Activated effector memory CD4-positive, alpha-beta T cell treated with Interleukin-2 at 50 U/mL for 16 hours (primary cell): ENCODE results near the gene CA6.
"Not testable (repeated sequence)": the region's sequence is repeated elsewhere in the genome, so short reads cannot be mapped to it uniquely, and the experiment has no call there.

ENCODE experiments used
- DNase-seq: peaks from one replicate; pipeline ENCODE4 v3.0.0-alpha.2; 2020

Gene CA6

GRCh38 chr1:8976338-8976737, 30.7 kb downstream of the CA6 start:
- DNase-seq = no peak

GRCh38 chr1:8976896-8977450, 31.3 kb downstream of the CA6 start:
- no peak for DNase-seq

- no peak for DNase-seq
Observed at GRCh38 chr1:8980656-8981055, 35.0 kb downstream of the CA6 start.

GRCh38 chr1:8981169-8981568, 35.5 kb downstream of the CA6 start:
- no peak for DNase-seq

DNA sequence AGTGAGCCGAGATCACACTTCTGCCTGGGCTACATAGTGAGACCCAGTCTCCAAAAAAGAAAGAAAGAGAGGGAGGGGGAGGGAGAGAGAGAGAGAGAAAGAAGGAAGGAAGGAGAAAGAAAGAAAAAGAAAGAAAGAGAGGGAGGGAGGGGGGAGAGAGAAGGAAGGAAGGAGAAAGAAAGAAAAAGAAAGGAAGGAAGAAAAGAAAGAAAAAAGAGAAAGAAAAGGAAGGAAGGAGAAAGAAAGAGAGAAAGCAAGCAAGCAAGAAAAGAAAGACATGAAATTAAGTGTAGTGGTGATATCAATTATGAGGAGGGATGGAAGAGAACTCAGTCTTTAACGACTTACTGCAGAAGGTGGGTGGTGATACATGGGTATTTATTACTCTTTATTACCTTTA, 38.5 kb downstream of the CA6 start:
- no peak for DNase-seq

- DNase-seq = no peak
Observed at GRCh38 chr1:8984990-8985389, 39.3 kb downstream of the CA6 start.

DNA sequence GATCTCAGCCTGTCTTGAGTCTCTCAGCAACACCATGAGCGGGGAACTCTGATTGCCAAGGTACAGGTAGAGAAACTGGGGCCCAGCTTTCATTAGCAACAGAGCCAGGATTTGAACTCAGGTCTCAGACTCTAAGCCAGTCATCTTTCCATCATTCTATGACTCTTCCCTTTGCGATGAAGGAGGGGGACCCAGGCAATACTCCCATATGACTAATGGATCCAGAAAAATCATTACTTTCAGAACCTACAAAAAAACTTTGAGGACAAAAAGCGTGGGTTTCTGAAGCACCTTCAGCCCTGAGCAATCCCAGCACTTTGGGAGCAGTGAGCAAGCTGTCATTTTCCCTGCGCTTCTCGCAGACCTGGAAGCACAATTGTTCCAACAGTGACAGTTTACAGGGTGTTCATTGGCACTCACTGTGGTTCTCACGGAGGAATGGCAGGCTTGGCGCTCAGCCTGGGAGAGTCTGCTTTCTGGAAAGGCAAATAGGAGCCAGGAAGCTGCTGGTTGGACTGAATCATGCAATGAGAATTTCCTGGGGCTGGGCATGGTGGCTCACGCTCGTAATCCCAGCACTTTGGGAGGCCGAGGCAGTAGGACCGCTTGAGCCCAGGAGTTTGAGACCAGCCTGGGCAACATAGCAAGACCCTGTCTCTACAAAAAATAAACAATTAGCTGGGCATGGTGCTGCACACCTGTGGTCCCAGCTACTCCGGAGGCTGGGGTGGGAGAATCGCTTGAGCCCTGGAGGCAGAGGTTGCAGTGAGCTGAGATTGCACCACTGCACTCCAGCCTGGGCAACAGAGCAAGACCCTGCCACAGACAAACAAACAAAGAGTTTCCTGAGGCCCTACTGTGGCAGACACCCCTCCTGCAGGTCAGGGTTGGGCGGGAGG, 40.5 kb downstream of the CA6 start:
- no peak for DNase-seq

GRCh38 chr1:8986814-8987190, 41.1 kb downstream of the CA6 start:
- DNase-seq = no peak

DNA sequence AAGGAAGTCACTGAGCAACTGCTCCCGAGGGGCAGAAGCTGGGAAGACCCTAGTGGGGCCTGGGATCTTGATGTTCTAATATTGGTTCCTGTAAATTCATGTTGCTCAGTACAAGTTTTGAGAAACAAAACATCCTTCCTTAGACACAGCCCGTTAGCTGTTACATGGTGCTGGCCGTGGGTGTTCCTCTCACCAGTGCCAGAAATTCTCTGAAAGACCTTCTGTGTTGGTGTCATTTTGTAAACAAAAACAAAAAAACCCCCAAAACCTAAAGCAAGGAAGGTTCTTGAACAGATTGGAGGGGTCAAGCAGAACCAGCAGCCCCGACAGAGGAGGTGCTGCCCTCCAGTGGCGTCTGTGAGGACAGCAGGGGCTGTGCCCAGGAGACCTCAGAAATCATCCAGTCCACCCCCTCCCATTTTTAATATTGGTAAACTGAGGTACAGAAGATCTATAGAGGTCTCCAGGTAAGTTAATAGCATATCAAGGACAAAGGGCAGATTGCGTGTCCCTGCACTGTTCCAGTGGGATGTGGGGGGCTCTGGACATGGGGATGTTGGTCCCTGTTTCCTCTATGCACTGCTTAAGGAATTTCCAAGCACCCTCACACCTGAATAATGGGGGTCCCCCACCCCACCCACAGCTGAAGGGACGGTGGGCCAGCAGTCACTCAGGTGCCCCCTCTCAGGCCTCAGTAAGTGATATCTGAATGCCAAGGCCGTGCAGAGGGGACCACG, 42.4 kb downstream of the CA6 start:
- DNase-seq = peak; percentile 51

DNA sequence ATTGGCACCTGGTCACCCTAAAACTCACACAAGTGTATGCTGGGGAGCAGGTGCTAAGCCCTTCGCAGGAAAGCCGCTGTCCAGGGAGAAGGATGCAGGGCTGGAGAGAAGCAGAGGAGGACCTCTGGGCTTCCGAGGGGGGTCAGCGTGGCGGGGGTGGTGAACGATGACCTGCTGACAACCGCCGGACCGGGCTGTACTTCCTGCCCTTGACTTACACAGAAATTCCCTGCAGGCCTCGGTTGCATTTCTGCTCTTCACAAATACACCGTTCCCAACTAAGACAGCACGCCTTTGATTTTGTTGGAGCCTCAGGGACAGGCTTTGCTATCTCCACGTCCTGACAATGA, 42.9 kb downstream of the CA6 start:
- no peak for DNase-seq

DNA sequence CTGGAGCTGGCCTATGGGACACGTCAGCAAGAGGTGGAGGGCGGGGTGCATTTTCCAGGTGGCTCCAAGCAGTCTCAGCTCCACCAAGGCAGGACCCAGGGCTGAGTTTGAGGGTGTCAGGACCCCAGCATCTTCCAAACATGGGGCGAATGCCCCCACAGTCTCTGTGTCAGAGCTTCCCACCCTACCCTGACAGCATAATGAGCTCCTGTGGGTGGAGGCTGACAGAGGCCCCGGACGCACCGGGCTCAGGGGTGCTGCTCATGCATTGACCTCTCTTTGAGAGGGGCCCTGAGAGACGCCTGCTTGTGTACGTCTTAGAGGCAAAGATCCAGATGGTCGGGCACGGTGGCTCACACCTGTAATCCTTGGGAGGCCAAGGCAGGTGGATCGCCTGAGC, 43.4 kb downstream of the CA6 start:
- no peak for DNase-seq

DNA sequence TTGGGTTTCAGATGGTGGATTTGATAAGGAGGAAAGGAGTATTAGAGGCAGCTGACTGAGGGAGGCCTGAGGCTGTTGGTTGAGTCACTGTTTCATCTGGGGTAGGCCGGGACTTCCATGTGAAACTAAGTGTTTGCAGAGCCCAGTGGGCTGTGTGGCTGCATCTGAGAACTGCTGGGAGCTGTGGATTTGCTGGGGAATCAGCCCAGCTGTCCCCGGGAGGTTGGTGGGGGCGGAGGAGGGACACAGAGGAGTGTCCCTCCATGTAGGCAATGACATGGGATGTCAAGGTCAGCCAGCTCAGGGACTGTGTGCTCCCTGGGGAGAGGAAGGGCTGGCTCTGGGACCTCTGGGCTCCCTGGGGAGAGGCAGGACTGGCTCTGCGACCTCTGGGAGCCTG, 44.2 kb downstream of the CA6 start:
- no peak for DNase-seq

- no peak for DNase-seq
Observed at GRCh38 chr1:8992936-8993687, 47.4 kb downstream of the CA6 start.

GRCh38 chr1:8993962-8994675, 48.5 kb downstream of the CA6 start:
- DNase-seq = not testable (repeated sequence)

DNA sequence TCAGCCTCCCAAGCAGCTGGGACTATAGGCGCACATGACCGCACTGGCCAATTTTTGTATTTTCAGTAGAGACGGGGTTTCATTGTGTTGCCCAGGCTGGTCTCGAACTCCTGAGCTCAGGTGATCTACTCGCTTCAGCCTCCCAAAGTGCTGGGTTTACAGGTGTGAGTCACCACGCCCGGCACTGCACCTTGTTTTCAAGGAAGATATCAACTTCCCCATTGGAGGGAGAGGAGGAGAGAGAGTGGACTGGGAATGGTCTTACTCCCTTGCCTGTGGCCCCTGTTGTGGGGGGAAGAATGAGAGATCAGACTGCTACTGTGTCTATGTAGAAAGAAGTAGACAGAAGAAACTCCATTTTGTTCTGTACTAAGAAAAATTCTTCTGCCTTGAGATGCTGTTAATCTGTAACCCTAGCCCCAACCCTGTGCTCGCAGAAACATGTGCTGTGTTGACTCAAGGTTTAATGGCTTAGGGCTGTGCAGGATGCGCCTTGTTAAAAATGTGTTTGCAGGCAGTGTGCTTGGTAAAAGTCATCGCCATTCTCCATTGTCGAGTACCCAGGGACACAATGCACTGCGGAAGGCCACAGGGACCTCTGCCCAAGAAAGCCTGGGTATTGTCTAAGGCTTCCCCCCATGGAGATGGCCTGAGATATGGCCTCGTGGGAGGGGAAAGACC, 56.0 kb downstream of the CA6 start:
- not testable (repeated sequence) for DNase-seq

GRCh38 chr1:9002215-9002560, 56.5 kb downstream of the CA6 start:
- DNase-seq = not testable (repeated sequence)

DNA sequence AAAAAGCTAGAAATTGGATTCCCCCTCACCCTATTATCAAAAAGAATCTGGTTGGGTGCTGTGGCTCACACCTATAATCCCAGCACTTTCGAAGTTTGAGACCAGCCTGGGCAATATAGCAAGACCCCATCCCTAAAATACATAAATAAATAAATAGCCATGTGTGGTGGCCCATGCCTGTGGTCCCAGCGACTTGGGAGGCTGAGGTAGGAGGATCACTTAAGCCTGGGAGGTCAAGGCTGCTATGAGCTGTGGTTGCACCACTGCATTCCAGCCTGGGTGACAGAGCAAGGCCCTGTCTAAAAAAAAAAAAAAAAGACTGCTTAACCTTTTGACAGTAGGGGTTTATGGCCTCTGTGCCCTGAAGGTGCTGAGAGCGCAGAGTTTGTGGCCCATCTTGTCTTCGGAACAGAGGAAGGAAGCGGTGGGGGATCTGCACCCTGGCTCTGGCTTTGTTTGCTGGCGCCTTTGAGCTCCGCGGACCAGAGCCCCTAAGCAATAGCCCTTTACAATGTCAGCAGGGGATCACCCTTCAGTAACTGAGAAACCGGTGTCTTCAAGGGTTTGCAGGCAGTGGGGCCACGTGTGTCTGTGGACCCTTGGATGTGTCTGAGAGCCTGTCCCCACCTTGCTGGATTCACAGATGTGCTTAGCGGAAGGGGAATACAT, 58.5 kb downstream of the CA6 start:
- no peak for DNase-seq

DNA sequence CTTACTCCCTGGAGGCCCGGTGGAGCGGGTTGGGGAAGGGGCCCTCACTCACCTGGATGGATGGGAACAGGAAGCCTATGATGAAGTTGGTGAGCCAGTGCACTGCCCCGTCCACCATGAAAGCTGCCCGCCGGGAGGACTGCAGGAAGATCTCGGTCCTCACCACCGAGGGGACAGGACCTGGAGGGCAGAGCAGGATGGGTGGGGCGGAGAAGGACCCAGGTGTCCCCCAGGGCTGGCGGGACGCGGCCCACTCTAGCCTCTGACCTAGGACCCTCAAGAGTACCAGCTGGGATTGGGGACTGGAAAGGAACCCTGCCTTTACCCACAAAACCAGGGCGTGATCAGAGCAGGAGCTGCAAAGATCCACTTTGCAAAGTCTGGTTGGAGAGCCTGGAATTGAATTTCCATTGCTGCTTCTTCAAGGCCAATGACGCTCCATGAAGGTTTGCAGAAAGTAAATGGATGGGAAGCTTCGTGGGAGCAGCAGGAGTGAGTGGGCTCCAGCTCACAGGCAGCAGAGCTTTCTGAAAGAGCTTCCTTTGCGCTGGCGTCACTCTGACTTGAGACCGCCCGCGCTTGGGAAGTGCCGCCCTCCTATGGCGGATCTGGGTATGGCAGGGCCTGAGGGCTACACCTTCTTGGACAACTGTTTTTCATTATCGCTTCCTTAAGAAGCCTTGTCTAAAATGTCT, 59.2 kb downstream of the CA6 start:
- peak; percentile 71 for DNase-seq

DNA sequence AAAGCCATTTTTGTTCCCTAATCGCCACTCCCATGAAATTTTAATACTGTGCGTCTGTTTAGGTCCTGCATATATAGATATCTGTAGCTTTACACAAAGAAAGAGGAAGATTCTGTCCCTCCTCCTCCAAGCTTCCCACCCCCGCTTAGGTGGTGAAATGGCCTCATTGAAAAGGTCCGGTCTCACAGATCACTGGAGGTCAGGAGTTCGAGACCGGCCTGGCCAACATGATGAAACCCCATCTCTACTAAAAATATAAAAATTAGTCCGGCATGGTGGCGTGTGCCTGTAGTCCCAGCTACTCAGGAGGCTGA, 59.7 kb downstream of the CA6 start:
- DNase-seq = no peak

- DNase-seq = no peak
Observed at GRCh38 chr1:9006956-9007615, 61.4 kb downstream of the CA6 start.

GRCh38 chr1:9008236-9008635, 62.6 kb downstream of the CA6 start:
- no peak for DNase-seq
